ENCODE data around the gene RUFY1.

GRCh38 chr5:179599100-179599499 lies 48.7 kb downstream of the RUFY1 start:
- TF ChIP-seq POLR2AphosphoS5 (IDR thresholded peaks at IDR 0.05; ENCODE audit: borderline replicate concordance, low read depth, low read length) (no peak), EZH2 (IDR thresholded peaks at IDR 0.05) (no peak), FOXP2 (optimal IDR thresholded peaks at IDR 0.05; ENCODE audit: control extremely low read depth, extremely low read length, insufficient read depth) (no peak)

Measured in SK-N-MC (cell line).